ENCODE results near the gene HOXA11. TPM values are rescaled to one million over a fixed set of nuclear protein-coding genes. Genes with fewer than 3 reads are reported as not detected.
A peak's percentile ranks its signal among the peaks of the same experiment; 100 is the strongest.

Gene HOXA11
- polyA plus RNA-seq, 1 experiment, result 34.0 TPM

DNA sequence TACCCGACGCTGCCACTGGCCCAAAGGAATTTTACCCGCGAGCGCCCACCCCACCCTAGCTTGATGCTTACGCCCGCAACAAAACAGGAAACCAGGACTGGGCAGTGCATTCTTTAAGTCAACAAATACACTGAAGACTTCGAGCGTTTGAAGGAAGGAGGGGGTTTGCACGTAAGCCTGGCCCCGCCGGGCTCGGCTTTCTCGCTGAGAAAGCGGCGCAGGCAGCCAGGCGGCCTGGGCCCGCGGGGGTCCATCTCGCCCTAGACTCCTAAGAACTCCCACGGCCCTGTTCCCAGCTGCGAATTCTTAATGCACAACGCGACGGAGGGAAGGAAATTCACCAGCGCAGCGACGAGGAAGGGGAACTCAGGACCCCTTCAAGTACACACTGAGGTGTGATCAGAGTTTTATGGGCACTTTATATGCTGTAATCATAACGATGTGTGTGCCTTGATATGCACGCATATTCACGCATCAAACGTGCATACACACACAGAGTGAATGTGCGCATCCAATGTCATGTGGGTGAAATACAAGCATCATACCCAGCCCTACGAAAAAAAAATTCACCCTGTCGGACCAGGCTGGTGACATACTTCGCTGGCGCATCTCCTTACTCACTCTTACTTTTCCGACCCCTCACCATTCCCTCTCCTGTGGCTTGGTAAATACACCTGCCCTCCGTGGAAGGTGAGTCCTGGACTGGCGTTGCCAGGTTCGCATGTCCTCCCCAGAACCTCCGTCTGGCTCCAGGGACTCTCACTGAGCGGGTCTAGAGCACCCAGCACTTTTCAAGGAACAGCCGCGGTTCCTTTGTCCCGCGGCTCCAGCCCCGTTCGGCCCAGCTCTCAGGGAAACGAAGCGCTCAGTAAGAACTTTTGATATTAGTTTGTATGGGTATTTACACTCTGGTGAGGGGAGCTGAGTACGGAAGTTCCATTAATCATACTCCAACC lies 20.6 kb upstream of the HOXA11 start:
- TF ChIP-seq, protein P1, sequence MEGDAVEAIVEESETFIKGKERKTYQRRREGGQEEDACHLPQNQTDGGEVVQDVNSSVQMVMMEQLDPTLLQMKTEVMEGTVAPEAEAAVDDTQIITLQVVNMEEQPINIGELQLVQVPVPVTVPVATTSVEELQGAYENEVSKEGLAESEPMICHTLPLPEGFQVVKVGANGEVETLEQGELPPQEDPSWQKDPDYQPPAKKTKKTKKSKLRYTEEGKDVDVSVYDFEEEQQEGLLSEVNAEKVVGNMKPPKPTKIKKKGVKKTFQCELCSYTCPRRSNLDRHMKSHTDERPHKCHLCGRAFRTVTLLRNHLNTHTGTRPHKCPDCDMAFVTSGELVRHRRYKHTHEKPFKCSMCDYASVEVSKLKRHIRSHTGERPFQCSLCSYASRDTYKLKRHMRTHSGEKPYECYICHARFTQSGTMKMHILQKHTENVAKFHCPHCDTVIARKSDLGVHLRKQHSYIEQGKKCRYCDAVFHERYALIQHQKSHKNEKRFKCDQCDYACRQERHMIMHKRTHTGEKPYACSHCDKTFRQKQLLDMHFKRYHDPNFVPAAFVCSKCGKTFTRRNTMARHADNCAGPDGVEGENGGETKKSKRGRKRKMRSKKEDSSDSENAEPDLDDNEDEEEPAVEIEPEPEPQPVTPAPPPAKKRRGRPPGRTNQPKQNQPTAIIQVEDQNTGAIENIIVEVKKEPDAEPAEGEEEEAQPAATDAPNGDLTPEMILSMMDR (IDR thresholded peaks at IDR 0.05; ENCODE audit: insufficient read depth, low read depth, low read length), result no peak
- DNase-seq (ENCODE audit: low read depth), result no peak
- CTCF ChIA-PET, result interaction anchor here (1.0 kb wide), 1 partner anchor 538 kb away, joined by 4 read pairs; no protein-coding TSS in a partner anchor
- peak overlapping the region; percentile 23 for H3K4me3 ChIP-seq (ENCODE audit: low read depth, low read length)
- POLR2A ChIA-PET, result no interaction called here
- H3K27me3 ChIP-seq (ENCODE audit: control insufficient read depth, insufficient read depth, low read length), result no peaks in the 10 kb centered on the region
- no peaks in the 10 kb centered on the region for H3K36me3 ChIP-seq (ENCODE audit: control insufficient read depth, insufficient read depth, low read length)

DNA sequence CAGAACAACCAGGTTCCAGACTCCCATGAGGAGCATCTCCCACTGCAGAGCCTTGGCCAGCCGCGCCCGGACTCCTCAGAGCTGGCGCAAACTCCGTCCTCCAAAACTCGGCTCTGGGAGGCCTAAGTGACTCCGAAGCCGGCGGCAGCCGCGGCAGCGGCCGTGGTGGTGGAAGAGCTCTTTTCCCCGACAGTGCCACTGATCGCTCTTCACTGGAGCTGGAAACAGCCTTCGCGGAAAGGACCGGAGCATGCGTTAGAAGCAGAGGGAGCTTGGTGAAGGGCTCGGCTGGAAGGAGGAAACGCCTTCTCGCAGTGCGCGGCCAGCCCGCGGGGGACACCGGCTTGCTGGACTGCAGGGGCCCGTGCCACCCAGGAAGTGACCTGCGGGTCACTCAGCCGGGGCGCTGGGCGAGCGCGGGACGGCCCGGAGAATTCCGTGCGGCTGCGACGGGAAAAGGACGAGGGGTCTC lies 19.9 kb upstream of the HOXA11 start:
- no peaks in the 10 kb centered on the region for H3K27me3 ChIP-seq (ENCODE audit: control insufficient read depth, insufficient read depth, low read length)
- POLR2A ChIA-PET, result no interaction called here

DNA sequence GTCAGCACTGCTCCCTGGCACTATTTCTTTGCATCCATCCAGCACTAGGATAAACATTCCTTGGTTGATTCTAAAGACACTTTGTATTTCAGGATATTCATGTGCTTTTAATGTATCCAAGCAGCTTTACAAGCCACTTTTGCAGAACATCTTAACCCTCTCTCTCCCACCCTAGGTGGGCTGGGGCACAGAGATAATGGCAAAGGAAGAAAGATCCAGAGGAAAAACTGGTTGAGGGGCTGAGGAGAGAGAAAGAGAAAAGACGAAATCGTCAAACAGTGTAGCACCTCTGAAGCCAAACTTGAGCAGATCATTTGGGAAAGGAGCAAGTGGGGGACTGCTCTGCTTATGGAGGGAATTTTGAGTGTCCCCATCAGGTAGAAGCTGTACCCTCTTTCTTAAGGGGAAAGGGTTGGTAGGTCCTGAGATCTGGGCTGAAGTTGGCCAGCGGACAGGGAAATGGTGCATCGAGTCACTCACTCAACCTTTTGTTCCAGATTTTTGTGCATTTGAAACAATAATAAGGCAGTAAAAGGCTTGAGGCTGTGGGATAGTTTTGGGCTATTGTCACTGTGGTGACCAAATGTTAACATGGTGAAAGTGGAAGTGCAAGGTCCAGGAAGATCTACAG lies 19.0 kb upstream of the HOXA11 start:
- no peaks in the 10 kb centered on the region for H3K36me3 ChIP-seq (ENCODE audit: control insufficient read depth, insufficient read depth, low read length)
- DNase-seq (ENCODE audit: low read depth), result no peak
- POLR2A ChIA-PET, result no interaction called here
- no peak overlapping the region for H3K4me3 ChIP-seq (ENCODE audit: low read depth, low read length)
- CTCF ChIA-PET, result interaction anchor here (1.0 kb wide), 1 partner anchor 536 kb away, joined by 4 read pairs; no protein-coding TSS in a partner anchor
- H3K27me3 ChIP-seq (ENCODE audit: control insufficient read depth, insufficient read depth, low read length), result no peaks in the 10 kb centered on the region
- TF ChIP-seq, protein P1 (IDR thresholded peaks at IDR 0.05; ENCODE audit: insufficient read depth, low read depth, low read length), result no peak

More for the DNA sequence above, 19.9 kb upstream of the HOXA11 start:
- CTCF ChIA-PET, result interaction anchor here (1.0 kb wide), 1 partner anchor 537 kb away, joined by 4 read pairs; no protein-coding TSS in a partner anchor
- peak overlapping the region; percentile 23 for H3K4me3 ChIP-seq (ENCODE audit: low read depth, low read length)
- H3K36me3 ChIP-seq (ENCODE audit: control insufficient read depth, insufficient read depth, low read length), result no peaks in the 10 kb centered on the region
- TF ChIP-seq, protein P1 (IDR thresholded peaks at IDR 0.05; ENCODE audit: insufficient read depth, low read depth, low read length), result no peak
- DNase-seq (ENCODE audit: low read depth), result no peak

DNA sequence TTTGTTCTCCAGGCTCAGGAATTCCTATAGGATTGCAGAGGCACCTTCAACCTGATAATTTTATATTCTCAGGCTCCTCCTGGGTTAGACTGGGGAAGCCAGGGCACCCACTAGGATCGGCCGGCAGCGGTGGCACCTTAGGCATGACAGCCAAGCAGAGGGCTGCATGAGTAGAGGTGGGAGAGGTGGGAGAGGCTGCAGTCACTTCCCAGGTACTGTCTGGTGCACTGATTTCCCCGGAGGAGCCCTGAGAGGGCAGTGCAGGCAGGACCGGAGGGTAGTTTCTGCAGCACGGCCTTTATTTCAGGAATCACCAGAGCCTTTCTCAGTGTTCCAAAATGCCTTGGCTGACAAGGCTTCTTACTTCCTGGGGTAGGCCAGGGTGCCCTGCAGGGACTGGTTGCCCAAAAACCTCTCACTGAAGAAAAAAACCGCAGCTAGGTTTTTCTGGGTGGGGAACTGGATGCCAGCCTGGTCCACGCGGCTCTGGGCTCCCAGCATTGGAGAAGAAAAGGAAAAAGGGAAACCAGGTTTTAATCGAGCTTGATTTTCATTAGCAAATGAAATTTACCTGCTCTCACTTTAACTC lies 18.4 kb upstream of the HOXA11 start:
- TF ChIP-seq, protein P1 (IDR thresholded peaks at IDR 0.05; ENCODE audit: insufficient read depth, low read depth, low read length), result no peak
- no peak overlapping the region for H3K4me3 ChIP-seq (ENCODE audit: low read depth, low read length)
- CTCF ChIA-PET, result interaction anchor here (1.1 kb wide), 1 partner anchor 8 kb away, joined by 4 read pairs; no protein-coding TSS in a partner anchor
- H3K27me3 ChIP-seq (ENCODE audit: control insufficient read depth, insufficient read depth, low read length), result no peaks in the 10 kb centered on the region
- no peak for DNase-seq (ENCODE audit: low read depth)
- POLR2A ChIA-PET, result no interaction called here
- H3K36me3 ChIP-seq (ENCODE audit: control insufficient read depth, insufficient read depth, low read length), result no peaks in the 10 kb centered on the region

DNA sequence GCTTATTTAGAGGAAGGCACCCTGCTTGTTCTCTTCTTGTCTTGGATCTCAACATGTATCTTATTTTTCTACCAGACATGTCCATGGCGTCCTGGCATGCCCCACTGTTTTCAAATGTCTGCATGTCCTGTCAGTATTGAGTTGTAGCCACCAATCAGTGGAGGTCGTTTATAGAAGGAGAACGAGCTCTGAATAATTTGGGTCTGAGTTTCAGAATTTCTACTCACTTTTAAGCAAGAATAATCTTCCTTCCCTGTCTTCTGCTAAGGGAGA lies 17.8 kb upstream of the HOXA11 start:
- H3K4me3 ChIP-seq (ENCODE audit: low read depth, low read length), result no peak overlapping the region

More for the DNA sequence above, 17.8 kb upstream of the HOXA11 start:
- Histone ChIP-seq H3K27me3 (ENCODE audit: control insufficient read depth, insufficient read depth, low read length) (no peaks in the 10 kb centered on the region), H3K36me3 (ENCODE audit: control insufficient read depth, insufficient read depth, low read length) (no peaks in the 10 kb centered on the region)
- DNase-seq (ENCODE audit: low read depth), result no peak
- TF ChIP-seq, protein P1 (IDR thresholded peaks at IDR 0.05; ENCODE audit: insufficient read depth, low read depth, low read length), result no peak
- ChIA-PET CTCF (interaction anchor here (1.1 kb wide), 1 partner anchor 9 kb away, joined by 4 read pairs; no protein-coding TSS in a partner anchor), POLR2A (no interaction called here)
